GM18868 (cell line): ENCODE results near the gene HLA-F.

Experiments
- ATAC-seq: cut with Tn5 transposase; IDR thresholded peaks from one replicate; pipeline ENCODE4 v1.9.1; 2021; ENCODE audit warnings: mild to moderate bottlenecking, moderate library complexity; ENCODE audit not compliant: unreplicated experiment

Gene HLA-F

GRCh38 chr6:29759457-29759856 lies 36.2 kb downstream of the HLA-F start:
- no peak for ATAC-seq

GRCh38 chr6:29760328-29760727 lies 37.1 kb downstream of the HLA-F start:
- ATAC-seq: no peak

- ATAC-seq: no peak
These were observed 38.8 kb downstream of the HLA-F start for GRCh38 chr6:29762051-29762450.

GRCh38 chr6:29762781-29763214 lies 39.6 kb downstream of the HLA-F start:
- no peak for ATAC-seq

- ATAC-seq: no peak
These were observed 40.5 kb downstream of the HLA-F start for GRCh38 chr6:29763491-29764289.

- ATAC-seq: no peak
These were observed 41.4 kb downstream of the HLA-F start for GRCh38 chr6:29764422-29765196.

GRCh38 chr6:29769336-29769735 lies 46.1 kb downstream of the HLA-F start:
- ATAC-seq: no peak

- no peak for ATAC-seq
These were observed 47.1 kb downstream of the HLA-F start for GRCh38 chr6:29770306-29770705.

- ATAC-seq: no peak
These were observed 53.5 kb downstream of the HLA-F start for GRCh38 chr6:29776684-29777083.
